MV-4-11 (cell line): Measurements from ENCODE around the gene CHEK2.
A peak's percentile ranks its signal among the peaks of the same experiment; 100 is the strongest.
"Not testable (repeated sequence)": the region's sequence is repeated elsewhere in the genome, so short reads cannot be mapped to it uniquely, and the experiment has no call there.

ENCODE experiments used
- DNase-seq: peaks from one replicate; lab custom pipeline; 2025; lab: John Stamatoyannopoulos, UW

Gene CHEK2

GRCh38 chr22:28689796-28690195 lies 51.8 kb downstream of the CHEK2 start:
- DNase-seq, result not testable (repeated sequence)

- peak; percentile 80 for DNase-seq
Observed at GRCh38 chr22:28682966-28683365, 58.7 kb downstream of the CHEK2 start.

- DNase-seq, result peak; percentile 53
Observed at GRCh38 chr22:28680813-28681490, 60.7 kb downstream of the CHEK2 start.

GRCh38 chr22:28679611-28680287 lies 61.9 kb downstream of the CHEK2 start, which contains the start of gene TTC28:
Gene TTC28 (minus strand): TSS chr22:28679840. CDS start chr22:28679723, 117 bp downstream.
- DNase-seq, result peak; percentile 67

GRCh38 chr22:28678778-28679610 lies 62.6 kb downstream of the CHEK2 start:
- not testable (repeated sequence) for DNase-seq

GRCh38 chr22:28678170-28678569 lies 63.5 kb downstream of the CHEK2 start:
- peak; percentile 11 for DNase-seq

- peak; percentile 93 for DNase-seq
Observed at GRCh38 chr22:28674121-28674563, 67.5 kb downstream of the CHEK2 start.

GRCh38 chr22:28670756-28671155 lies 70.9 kb downstream of the CHEK2 start:
- peak; percentile 78 for DNase-seq

GRCh38 chr22:28670161-28670560 lies 71.5 kb downstream of the CHEK2 start:
- DNase-seq, result peak; percentile 99

- DNase-seq, result no peak
Observed at GRCh38 chr22:28669387-28669786, 72.2 kb downstream of the CHEK2 start.

- DNase-seq, result not testable (repeated sequence)
Observed at GRCh38 chr22:28663569-28663942, 78.1 kb downstream of the CHEK2 start.

- no peak for DNase-seq
Observed at GRCh38 chr22:28658448-28658847, 83.2 kb downstream of the CHEK2 start.

GRCh38 chr22:28656181-28656580 lies 85.4 kb downstream of the CHEK2 start:
- DNase-seq, result no peak

- no peak for DNase-seq
Observed at GRCh38 chr22:28650463-28650862, 91.2 kb downstream of the CHEK2 start.

- DNase-seq, result no peak
Observed at GRCh38 chr22:28648792-28649191, 92.8 kb downstream of the CHEK2 start.

GRCh38 chr22:28647216-28647615 lies 94.4 kb downstream of the CHEK2 start:
- no peak for DNase-seq

- DNase-seq, result no peak
Observed at GRCh38 chr22:28639321-28639720, 102.3 kb downstream of the CHEK2 start.
